Occipital lobe (tissue), 2 donors: ENCODE measurements around the gene RAB14. TPM values are rescaled to one million over a fixed set of nuclear protein-coding genes. Genes with fewer than 3 reads are reported as not detected.

Source experiments
- DNase-seq: peaks from one replicate; lab custom pipeline; 2025; lab: John Stamatoyannopoulos, UW
- total RNA-seq: library from RNA; depleted of rRNA; stranded (reverse); fragments of >200 nt; gene quantifications from one replicate; pipeline ENCODE4 v1.2.3, GENCODE V29; 2014

Gene RAB14
- total RNA-seq, 1 donor from 2014 or later = 64.3 TPM

DNA sequence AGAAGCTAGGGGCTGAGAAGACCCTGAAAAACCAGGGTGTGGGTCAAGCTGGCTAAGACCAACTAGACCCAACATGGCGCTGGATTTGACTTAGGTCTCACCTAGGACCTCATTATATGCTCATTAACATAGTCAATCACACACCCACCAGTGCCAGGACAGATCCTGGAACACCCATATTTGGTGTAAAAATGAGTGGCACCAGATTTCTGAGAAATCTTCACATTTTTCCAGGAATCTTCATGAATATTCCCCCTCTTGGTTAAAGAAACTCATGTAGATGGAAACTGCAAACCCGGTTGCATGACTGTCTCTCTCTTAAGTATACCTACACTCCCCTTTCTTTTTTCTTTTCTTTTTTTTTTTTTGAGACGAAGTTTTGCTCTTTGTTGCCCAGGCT, 17.9 kb upstream of the RAB14 start:
- no peak for DNase-seq

DNA sequence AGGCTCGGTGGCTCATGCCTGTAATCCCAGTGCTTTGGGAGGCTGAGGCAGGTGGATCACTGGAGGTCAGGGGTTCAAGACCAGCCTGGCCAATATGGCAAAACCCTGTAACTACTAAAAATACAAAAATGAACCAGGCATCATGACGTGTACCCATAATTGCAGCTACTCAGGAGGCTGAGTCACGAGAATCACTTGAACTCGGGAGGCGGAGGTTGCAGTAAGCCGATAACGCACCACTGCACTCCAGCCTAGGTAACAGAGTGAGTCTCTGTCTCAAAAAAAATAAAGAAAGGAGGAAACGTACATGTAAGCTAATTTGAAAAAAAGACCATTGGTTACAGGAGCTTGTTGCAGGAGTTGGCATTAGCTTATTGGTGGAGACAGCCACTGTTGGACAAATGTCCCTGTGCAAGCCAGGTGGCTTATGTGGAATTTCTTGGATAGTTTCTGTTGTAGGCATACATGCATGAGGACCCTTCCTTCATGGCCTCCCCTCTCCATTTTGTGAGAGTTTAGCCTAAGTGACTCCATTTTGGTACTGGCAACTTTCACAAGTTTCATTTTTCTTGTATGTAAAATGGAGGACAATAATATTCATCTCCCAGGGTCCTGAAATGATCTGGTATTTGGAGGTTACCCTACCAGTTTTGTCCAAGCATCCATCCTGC, 16.8 kb upstream of the RAB14 start:
- no peak for DNase-seq

DNA sequence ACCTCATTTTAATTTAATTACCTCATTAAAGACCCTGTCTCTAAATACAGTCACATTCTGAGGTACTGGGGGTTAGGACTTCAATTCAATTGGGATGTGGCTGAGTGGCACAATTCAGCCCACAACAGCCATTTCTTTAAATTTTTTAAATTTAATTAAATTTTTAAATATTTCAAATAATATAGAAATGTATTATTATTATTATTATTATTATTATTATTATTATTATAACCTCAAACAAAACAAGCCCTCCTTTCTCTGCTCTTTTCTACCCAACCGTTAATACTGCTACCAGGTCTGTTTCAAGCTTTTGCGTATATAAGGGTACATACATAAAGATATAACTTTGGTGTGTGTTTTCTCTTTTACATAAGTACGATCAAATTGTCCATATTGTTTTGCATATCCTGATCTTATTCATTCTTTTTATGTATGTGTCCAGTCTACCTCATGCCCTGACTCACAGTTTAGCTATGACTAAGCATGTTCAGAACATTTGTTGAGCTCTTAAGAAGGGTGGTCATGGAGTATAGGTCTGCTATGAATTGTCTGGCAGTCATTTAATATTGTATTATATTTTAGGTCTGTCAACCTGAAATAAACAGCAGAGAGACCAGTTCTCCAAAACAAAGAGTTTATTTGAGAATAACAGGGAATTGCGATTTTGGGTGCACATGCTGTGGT, 16.1 kb upstream of the RAB14 start:
- no peak for DNase-seq

DNA sequence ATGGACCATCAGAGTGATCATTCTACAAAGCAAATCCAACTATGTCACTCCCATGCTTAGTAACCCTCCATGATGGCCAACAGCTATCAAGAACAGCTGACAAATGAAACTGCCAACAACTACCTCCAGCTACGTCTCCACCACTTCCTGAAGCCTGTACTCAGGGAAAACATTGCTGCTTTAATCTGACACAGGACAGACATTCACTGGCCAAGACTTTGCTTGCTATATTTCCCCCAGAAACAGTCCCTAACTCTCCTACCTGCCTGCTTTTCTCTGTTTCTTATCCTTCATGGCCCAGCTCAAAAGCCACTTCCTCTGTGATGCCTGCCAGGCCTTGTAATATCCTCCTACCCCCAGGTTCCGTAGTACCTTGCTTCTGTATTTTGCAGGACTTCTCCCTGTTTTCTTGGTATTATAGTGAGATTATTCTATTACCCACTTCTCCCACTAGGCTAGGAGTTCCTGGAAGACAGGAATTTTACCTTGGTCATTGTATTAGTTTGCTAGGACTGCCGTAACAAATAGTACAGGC, 14.7 kb upstream of the RAB14 start:
- no peak for DNase-seq

DNA sequence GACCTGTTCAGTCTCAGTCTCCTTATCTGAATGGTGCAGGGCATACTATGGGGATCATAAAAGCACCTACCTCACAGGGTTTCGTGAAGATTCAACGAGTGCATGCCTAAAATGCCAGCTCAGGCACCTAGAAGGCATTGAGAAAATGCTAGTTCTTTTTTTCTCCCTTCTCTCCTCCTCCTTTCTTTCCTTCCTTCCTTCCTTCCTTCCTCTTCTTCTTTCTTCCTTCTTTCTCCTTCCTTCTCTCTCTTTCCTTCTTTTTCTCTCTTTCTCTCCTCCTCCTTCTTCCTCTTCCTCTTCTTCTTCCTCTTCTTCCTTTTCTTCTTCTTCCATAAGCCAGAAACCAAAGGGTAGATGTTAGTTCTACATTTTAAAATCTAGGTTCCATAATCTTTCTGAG, 12.3 kb upstream of the RAB14 start:
- DNase-seq = no peak

DNA sequence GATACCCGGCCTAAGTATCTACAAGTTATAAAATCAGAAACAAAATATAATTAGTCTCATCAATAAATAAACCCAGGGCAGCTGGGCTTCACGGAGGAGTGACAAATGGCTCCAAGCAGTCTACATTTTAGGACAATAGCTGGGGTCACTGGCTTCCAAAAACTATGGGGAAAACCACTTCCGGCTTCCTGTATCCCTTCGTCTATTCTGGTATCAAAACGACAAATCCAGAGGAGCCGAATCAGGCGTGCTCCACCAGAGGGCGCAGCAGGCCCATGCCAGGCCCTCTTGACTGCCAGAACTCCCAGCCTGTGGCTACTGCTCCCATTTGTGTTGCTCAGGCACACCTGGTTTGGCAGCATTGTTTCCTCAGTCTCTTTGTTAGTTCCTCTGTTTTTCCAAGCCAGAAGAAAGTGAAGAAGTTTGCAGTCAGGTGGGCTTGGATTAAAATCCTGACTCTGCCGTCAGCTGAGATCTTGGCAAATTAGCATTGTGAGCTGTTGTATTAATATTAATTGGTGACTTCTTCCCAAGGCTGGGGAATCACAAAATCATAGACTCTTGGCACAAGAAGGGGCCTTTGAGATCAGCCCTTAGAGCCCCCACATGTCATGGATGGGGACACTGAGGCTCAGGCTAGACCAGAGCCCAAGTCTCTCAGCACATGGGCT, 11.6 kb upstream of the RAB14 start:
- DNase-seq = peak; percentile 83

DNA sequence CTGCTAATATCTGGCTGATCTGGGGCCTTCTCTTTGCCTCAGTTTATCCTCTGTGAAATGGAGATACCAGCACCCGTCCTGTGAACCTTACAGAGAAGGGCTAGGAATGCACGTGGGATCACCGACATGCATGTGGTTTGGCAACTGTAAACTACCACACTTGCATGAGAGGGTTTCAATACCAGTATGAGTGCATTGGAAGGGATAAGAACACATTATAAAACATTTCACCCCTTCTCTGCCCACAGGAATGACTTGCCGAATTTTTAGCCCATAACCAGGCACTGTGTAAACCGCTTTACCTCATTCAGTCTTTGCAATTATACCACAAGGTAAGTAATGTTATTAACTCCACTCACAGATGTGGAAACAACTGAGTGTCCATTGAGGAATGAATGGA, 8.9 kb upstream of the RAB14 start:
- no peak for DNase-seq

DNA sequence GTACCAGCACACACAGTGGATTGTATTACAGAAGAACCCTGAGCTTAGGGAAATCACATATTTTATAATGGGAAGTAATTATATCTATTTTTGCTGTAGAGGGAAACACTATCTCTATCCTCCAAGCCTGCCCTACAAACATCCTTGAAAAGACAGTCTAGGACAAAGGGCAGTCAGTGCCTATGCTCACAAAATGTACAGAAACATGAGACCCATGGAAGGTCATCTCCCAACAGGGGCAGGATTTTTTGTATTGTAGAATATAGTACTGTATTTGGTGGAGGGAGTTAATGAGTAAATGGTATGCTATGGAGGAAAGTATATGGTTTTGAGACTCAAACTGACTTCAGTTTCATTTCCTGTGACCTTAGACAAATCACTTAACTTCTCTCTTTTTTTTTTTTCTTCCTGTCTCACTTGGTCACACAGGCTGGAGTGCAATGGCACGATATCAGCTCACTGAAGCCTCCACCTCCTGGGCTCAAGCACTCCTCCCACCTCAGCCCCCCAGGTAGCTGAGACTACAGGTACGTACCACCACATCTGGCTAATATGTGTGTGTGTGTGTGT, 5.8 kb upstream of the RAB14 start:
- DNase-seq = no peak

DNA sequence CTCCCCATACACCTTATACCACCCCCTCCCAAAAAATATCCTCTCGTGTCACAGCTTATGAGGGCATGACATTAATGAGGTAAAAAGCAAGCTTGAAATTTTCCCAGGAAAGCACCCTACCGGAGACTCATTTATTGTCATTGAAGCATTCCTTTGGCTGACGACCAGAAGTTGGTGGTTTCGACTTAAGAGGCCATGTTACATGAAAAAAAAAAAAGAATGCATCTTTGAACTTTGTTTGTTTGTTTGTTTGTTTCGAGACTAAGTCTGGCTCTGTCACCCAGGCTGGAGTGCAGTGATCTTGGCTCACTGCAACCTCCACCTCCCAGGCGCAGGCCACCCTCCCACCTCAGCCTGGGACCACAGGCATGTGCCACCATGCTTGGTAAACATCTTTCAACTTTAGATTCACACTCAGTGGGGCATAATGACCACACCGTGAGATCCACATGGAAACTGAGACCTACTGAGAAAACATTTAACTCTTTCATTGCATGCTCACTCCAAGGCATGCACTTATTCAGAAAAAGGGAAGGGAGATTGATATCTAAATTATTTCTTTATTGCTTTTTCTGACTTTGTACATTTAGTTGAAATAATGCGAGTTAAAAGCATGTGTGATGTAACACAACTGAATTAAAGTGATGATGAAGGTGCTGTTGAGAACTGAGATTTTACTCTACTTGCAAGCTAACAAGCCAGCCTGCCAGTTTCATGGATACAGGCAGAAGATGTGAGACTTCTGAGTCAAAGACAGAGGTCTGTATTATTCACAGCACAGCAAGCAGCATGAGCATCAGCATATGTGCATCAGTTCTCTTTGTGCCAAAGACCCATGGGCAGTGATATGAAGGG, 5.1 kb upstream of the RAB14 start:
- DNase-seq = no peak

DNA sequence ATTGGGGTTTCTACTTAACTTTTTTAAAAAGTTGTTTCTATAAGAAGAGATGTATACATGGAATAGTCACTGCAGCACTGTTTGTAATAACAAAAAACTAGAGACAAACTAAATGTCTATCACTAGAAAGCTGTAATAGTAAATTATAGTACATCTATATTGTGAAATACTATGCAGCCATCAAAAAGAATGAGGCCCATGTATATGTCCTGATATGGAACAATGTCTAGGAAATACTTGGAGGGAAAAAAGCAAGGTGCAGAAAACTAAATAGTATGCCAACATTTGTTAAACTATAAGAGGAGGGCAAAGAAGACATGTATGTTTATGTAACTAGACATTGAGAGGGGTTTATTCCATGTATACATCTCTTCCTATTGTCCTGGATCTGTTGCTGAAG, 2.9 kb upstream of the RAB14 start:
- no peak for DNase-seq

DNA sequence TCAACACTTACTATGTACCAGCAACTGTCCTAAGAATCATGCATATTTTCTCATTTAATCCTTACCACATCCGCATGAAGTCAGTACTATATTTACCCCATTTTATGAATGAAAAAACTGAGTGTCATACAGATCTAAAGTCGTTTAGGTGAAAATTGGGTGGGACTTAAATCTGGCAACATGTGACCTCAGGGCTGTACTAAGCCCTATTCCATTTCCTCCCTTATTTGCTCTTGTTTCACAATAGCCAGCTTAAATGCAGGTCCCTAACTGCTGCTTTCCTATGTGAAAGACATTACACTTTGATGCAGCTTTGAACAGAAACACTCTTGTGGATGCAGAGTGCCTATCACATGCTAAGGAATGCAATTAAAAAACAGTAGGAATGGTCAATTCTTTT, 2.5 kb upstream of the RAB14 start:
- DNase-seq = no peak

DNA sequence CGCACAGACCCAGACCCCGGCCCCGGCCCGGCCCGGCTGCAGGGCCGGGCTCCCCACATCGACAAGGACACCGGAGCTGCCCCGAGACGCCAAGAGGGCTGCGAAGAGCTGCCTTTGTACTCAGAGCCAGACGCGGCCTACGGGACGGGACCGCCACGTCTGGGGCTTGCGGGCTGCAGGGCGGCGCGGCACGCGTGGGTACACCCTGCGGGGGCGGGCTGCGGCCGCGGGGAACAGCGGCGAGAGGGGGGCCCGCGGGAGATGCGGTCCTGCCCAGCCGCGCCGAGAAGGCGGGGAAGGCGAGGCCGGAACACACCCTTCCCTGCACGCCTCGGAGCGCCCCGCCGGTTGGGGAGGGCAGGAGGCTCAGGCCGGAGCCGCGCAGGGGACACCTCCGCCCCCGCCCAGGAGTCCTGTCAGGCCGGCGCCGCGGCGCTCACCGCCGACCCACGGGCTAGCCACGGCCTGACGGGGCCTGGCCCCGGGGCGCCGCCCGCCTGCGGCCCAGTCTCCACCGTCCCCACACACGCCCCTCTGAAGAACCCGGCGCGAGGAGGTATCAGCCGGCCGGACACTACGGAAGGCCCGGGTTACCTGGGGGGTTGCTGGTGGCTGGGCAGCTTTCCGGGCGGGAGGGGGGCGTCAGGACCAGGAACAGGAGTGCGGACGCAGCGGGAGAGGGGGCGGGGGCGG, 478 bp downstream of the RAB14 start:
- DNase-seq = peak; percentile 36

DNA sequence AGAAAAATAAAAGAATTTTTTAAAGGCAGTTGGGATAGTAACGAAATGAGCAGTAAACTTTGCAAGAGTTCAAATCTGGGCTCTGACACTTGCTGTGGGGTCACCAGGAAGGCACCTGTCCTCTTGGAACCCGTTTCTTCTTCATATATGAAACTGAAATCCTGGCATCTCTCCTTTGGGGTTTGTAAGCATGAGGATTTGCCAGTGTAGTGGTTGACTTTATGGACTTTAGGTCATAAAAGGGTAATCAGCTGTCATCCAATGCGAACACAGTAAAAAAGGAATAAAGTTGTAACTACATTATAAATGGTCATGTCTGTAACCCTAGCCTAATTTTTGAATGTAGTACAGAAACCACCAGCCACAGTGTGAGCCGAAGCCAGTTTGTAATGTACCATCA, 1.3 kb downstream of the RAB14 start:
- DNase-seq = no peak

DNA sequence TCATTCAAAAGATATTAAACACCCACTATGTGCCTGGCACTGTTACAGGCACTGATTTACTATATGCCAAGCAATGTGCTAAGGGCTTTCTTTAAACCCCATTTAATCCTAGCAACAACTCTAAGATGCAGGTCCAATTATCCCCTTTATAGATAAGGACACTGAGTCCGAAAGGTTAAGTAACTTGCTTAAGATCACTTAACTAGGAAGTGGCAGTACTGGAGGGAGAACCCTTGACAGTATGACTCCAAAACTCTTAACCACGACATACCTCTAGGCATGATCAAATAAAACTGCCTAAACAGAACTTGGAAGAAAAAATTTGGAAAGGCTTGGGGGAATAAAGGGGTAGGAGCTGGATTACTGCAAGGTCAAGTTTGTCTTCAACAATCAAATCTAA, 1.7 kb downstream of the RAB14 start:
- no peak for DNase-seq

DNA sequence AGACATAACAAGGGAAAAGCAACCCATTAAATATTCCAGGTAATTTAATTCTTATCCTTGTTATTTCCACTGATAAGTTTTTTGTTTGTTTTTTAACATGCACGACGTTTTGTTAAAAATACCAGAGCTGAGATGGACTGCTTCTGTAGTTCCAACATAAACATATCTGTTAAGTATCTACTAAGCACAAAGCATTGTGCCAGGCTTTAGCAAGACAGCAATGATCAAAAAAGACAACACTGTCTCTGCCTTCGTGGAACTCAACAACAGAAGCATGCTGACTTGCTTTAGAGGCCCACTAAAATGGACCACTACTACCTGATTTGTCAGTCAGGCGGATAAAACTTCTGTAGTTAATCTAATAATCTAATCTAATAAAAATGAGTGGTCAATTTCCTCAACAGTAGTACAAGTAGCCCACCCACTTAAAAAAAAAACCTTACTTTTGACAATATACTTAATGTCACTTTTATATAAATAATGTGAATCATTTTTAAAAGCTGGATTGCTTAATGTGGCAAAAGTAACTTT, 3.1 kb downstream of the RAB14 start:
- DNase-seq = no peak

DNA sequence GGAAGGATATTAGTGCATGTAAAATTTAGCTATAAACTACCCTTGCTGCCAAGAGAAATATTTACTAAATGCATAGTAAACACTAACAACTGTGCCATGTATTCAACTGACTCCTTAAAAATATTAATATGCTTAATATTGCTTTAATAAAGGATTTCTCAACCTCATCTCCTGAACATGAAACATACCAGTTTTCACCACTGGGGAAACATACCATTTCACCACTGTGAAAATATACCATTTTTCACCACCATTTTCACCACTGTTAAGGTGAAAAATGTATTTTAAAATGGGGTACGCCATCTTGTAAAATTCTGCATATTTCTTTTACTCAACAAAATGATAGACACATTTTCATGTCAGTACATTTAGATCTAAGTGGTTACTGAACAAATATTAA, 4.5 kb downstream of the RAB14 start:
- no peak for DNase-seq

DNA sequence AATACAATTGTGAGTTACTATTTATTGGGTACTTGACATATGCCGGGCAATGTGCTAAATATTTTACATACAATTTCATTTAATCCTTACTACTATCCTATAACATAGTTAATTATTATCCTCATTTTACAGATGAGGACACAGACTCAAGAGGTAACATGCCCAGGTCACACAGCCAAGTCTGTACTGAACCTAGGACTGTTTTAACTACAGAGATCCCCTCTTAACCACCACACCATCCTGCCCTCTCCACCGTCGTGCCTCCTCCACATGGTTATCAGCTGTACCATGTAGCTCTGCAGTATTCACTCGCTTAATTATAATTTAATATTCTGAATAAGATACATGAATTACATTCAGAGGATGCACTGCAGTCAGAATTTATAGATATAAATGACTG, 5.3 kb downstream of the RAB14 start:
- DNase-seq = no peak

DNA sequence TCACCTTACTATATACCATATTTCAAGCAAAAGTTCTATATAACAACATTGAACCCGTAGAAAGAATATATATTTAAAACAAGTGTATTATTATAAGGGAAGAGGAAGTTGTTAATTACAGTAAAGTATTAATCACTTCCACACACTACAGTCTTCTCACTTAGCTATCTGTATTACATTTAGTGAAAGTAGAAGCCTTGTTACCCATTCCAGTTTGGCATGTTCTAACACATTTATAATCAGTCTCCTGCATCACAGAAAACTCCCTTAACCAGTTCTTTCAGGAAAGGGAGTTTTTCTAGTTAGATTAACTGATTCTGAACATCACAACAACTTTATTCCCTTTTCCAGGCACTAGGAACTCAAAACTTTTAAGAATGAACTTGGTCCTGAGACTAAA, 6.9 kb downstream of the RAB14 start:
- DNase-seq = no peak

DNA sequence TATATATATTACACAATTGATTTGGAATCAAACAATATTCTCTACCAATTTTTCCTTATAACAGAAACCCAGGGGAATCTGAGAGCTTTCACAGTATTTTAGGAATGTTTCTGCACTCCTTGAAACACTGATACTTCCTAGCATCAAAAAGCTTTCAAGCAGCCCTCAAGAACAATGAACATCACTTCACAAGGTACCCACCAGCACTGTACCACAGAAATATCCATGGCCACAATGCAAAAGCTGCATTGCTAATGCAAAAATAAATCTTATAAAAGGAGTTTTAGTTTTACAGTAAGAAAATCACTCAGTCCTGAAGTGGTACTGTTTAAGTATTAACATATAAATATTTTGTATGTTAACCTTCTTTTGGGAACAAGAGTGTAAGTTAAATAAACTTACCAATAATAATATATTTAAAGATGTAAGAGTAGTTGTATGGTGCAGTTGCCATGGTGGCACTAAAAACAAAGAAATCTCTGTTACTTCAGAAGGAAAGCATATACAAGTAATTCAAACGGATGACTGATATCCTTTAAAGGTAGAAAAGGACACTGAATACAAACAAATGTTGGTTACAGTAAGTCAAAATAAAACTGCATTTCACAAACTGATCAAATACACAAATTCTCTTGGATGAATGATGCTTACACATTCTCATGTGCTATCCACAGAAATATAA, 8.6 kb downstream of the RAB14 start:
- no peak for DNase-seq

DNA sequence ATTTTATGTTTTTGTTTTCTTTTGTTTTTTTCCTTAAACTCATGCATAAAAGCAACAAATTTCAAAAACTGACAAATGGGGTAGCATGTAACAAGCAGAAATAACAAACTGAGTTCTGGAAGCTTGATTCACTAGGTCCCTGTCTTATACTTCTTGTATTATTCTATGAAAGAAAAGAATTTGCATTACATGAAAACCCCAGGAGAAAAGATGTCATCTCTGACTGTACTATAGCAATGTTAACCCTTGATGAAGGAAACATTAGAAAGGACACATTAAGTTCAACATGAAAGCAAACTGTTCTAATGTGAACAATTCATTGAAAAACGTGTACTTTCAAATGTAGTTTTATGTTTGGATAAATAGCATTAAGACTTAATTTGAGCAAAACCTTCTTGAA, 9.2 kb downstream of the RAB14 start:
- no peak for DNase-seq
